ENCODE data around the gene GPR37L1.
A peak's percentile ranks its signal among the peaks of the same experiment; 100 is the strongest.
"Not testable (repeated sequence)": the region's sequence is repeated elsewhere in the genome, so short reads cannot be mapped to it uniquely, and the experiment has no call there.

The GPR37L1 gene

GRCh38 chr1:202143011-202143767 is 20.5 kb downstream of the GPR37L1 start:
- peak overlapping the region; percentile 99 for H3K9ac ChIP-seq (ENCODE audit: low read depth, low read length)
- peaks cover 3% of the 10 kb centered on the region for H3K27me3 ChIP-seq (ENCODE audit: control insufficient read depth, insufficient read depth, low read length)
- H3K4me3 ChIP-seq (ENCODE audit: low read length), result peak overlapping the region; percentile 99
- H3K4me1 ChIP-seq (ENCODE audit: control insufficient read depth, insufficient read depth, low read length), result peaks cover 17% of the 10 kb centered on the region
- H3K36me3 ChIP-seq (ENCODE audit: insufficient read depth, low read length), result peaks cover 9% of the 10 kb centered on the region
- peak overlapping the region; percentile 97 for H3K4me2 ChIP-seq (ENCODE audit: low read length)
- no peaks in the 10 kb centered on the region for H3K9me3 ChIP-seq (replicated peaks; ENCODE audit: low read length)

- Histone ChIP-seq H3K4me1 (ENCODE audit: control insufficient read depth, insufficient read depth, low read length) (peaks cover 17% of the 10 kb centered on the region), H3K4me3 (ENCODE audit: low read length) (peak overlapping the region; percentile 99), H3K36me3 (ENCODE audit: insufficient read depth, low read length) (peaks cover 6% of the 10 kb centered on the region), H3K4me2 (ENCODE audit: low read length) (peak overlapping the region; percentile 97), H3K9ac (ENCODE audit: low read depth, low read length) (peak overlapping the region; percentile 99), H3K9me3 (replicated peaks; ENCODE audit: low read length) (no peaks in the 10 kb centered on the region), H3K27me3 (ENCODE audit: control insufficient read depth, insufficient read depth, low read length) (peaks cover 3% of the 10 kb centered on the region)
Observed at GRCh38 chr1:202143768-202144401, 21.2 kb downstream of the GPR37L1 start.

- peaks cover 17% of the 10 kb centered on the region for H3K4me1 ChIP-seq (ENCODE audit: control insufficient read depth, insufficient read depth, low read length)
- peaks cover 6% of the 10 kb centered on the region for H3K36me3 ChIP-seq (ENCODE audit: insufficient read depth, low read length)
- H3K9ac ChIP-seq (ENCODE audit: low read depth, low read length), result peak within 1 kb of the TSS; percentile 99
- peak within 1 kb of the TSS; percentile 97 for H3K4me2 ChIP-seq (ENCODE audit: low read length)
- peaks cover 3% of the 10 kb centered on the region for H3K27me3 ChIP-seq (ENCODE audit: control insufficient read depth, insufficient read depth, low read length)
- peak within 1 kb of the TSS; percentile 99 for H3K4me3 ChIP-seq (ENCODE audit: low read length)
- H3K9me3 ChIP-seq (replicated peaks; ENCODE audit: low read length), result no peaks in the 10 kb centered on the region
Observed at GRCh38 chr1:202144402-202145067, 21.8 kb downstream of the GPR37L1 start, which contains the start of gene ARL8A. Gene ARL8A (minus strand): TSS chr1:202144737. CDS start chr1:202144572, 165 bp downstream.

GRCh38 chr1:202145068-202145743 is 22.5 kb downstream of the GPR37L1 start:
- H3K4me2 ChIP-seq (ENCODE audit: low read length), result peak overlapping the region; percentile 97
- H3K4me1 ChIP-seq (ENCODE audit: control insufficient read depth, insufficient read depth, low read length), result peaks cover 17% of the 10 kb centered on the region
- no peaks in the 10 kb centered on the region for H3K9me3 ChIP-seq (replicated peaks; ENCODE audit: low read length)
- peaks cover 6% of the 10 kb centered on the region for H3K36me3 ChIP-seq (ENCODE audit: insufficient read depth, low read length)
- H3K4me3 ChIP-seq (ENCODE audit: low read length), result peak overlapping the region; percentile 99
- peaks cover 3% of the 10 kb centered on the region for H3K27me3 ChIP-seq (ENCODE audit: control insufficient read depth, insufficient read depth, low read length)
- peak overlapping the region; percentile 99 for H3K9ac ChIP-seq (ENCODE audit: low read depth, low read length)

GRCh38 chr1:202145744-202146140 is 23.0 kb downstream of the GPR37L1 start:
- not testable (repeated sequence) for H3K27me3 ChIP-seq (ENCODE audit: control insufficient read depth, insufficient read depth, low read length); H3K4me3 ChIP-seq (ENCODE audit: low read length); H3K4me2 ChIP-seq (ENCODE audit: low read length); H3K36me3 ChIP-seq (ENCODE audit: insufficient read depth, low read length); H3K9me3 ChIP-seq (replicated peaks; ENCODE audit: low read length); H3K9ac ChIP-seq (ENCODE audit: low read depth, low read length)
- peaks cover 17% of the 10 kb centered on the region for H3K4me1 ChIP-seq (ENCODE audit: control insufficient read depth, insufficient read depth, low read length)

GRCh38 chr1:202146279-202146678 is 23.6 kb downstream of the GPR37L1 start:
- Histone ChIP-seq H3K4me3 (ENCODE audit: low read length) (no peak overlapping the region), H3K9ac (ENCODE audit: low read depth, low read length) (no peak overlapping the region), H3K4me2 (ENCODE audit: low read length) (no peak overlapping the region), H3K4me1 (ENCODE audit: control insufficient read depth, insufficient read depth, low read length) (peaks cover 17% of the 10 kb centered on the region), H3K36me3 (ENCODE audit: insufficient read depth, low read length) (no peaks in the 10 kb centered on the region), H3K9me3 (replicated peaks; ENCODE audit: low read length) (no peaks in the 10 kb centered on the region), H3K27me3 (ENCODE audit: control insufficient read depth, insufficient read depth, low read length) (peaks cover 3% of the 10 kb centered on the region)

- H3K9me3 ChIP-seq (replicated peaks; ENCODE audit: low read length), result no peaks in the 10 kb centered on the region
- H3K9ac ChIP-seq (ENCODE audit: low read depth, low read length), result no peak overlapping the region
- H3K4me3 ChIP-seq (ENCODE audit: low read length), result no peak overlapping the region
- H3K4me1 ChIP-seq (ENCODE audit: control insufficient read depth, insufficient read depth, low read length), result peaks cover 17% of the 10 kb centered on the region
- H3K27me3 ChIP-seq (ENCODE audit: control insufficient read depth, insufficient read depth, low read length), result peaks cover 3% of the 10 kb centered on the region
- H3K4me2 ChIP-seq (ENCODE audit: low read length), result no peak overlapping the region
- no peaks in the 10 kb centered on the region for H3K36me3 ChIP-seq (ENCODE audit: insufficient read depth, low read length)
Observed at GRCh38 chr1:202146993-202147392, 24.3 kb downstream of the GPR37L1 start.

- H3K4me2 ChIP-seq (ENCODE audit: low read length), result no peak overlapping the region
- H3K4me1 ChIP-seq (ENCODE audit: control insufficient read depth, insufficient read depth, low read length), result peaks cover 10% of the 10 kb centered on the region
- no peak overlapping the region for H3K9ac ChIP-seq (ENCODE audit: low read depth, low read length)
- H3K36me3 ChIP-seq (ENCODE audit: insufficient read depth, low read length), result no peaks in the 10 kb centered on the region
- peaks cover 5% of the 10 kb centered on the region for H3K27me3 ChIP-seq (ENCODE audit: control insufficient read depth, insufficient read depth, low read length)
- no peak overlapping the region for H3K4me3 ChIP-seq (ENCODE audit: low read length)
- no peaks in the 10 kb centered on the region for H3K9me3 ChIP-seq (replicated peaks; ENCODE audit: low read length)
Observed at GRCh38 chr1:202148391-202148790, 25.7 kb downstream of the GPR37L1 start.

- Histone ChIP-seq H3K36me3 (ENCODE audit: insufficient read depth, low read length) (no peaks in the 10 kb centered on the region), H3K4me1 (ENCODE audit: control insufficient read depth, insufficient read depth, low read length) (peaks cover 10% of the 10 kb centered on the region), H3K9me3 (replicated peaks; ENCODE audit: low read length) (no peaks in the 10 kb centered on the region), H3K4me2 (ENCODE audit: low read length) (no peak overlapping the region), H3K27me3 (ENCODE audit: control insufficient read depth, insufficient read depth, low read length) (peaks cover 14% of the 10 kb centered on the region), H3K4me3 (ENCODE audit: low read length) (no peak overlapping the region), H3K9ac (ENCODE audit: low read depth, low read length) (no peak overlapping the region)
Observed at GRCh38 chr1:202149566-202149965, 26.8 kb downstream of the GPR37L1 start.

GRCh38 chr1:202150187-202150586 is 27.5 kb downstream of the GPR37L1 start:
- H3K9me3 ChIP-seq (replicated peaks; ENCODE audit: low read length), result no peaks in the 10 kb centered on the region

GRCh38 chr1:202150602-202151001 is 27.9 kb downstream of the GPR37L1 start:
- no peak overlapping the region for H3K4me3 ChIP-seq (ENCODE audit: low read length)
- H3K4me2 ChIP-seq (ENCODE audit: low read length), result no peak overlapping the region
- H3K27me3 ChIP-seq (ENCODE audit: control insufficient read depth, insufficient read depth, low read length), result peaks cover 14% of the 10 kb centered on the region
- H3K36me3 ChIP-seq (ENCODE audit: insufficient read depth, low read length), result no peaks in the 10 kb centered on the region
- H3K9ac ChIP-seq (ENCODE audit: low read depth, low read length), result no peak overlapping the region
- H3K9me3 ChIP-seq (replicated peaks; ENCODE audit: low read length), result no peaks in the 10 kb centered on the region
- peaks cover 8% of the 10 kb centered on the region for H3K4me1 ChIP-seq (ENCODE audit: control insufficient read depth, insufficient read depth, low read length)

More at GRCh38 chr1:202150187-202150586, 27.5 kb downstream of the GPR37L1 start:
- Histone ChIP-seq H3K4me1 (ENCODE audit: control insufficient read depth, insufficient read depth, low read length) (peaks cover 11% of the 10 kb centered on the region), H3K36me3 (ENCODE audit: insufficient read depth, low read length) (no peaks in the 10 kb centered on the region), H3K9ac (ENCODE audit: low read depth, low read length) (no peak overlapping the region), H3K4me2 (ENCODE audit: low read length) (no peak overlapping the region), H3K4me3 (ENCODE audit: low read length) (no peak overlapping the region), H3K27me3 (ENCODE audit: control insufficient read depth, insufficient read depth, low read length) (peaks cover 14% of the 10 kb centered on the region)

All from skeletal muscle satellite cell (primary cell).